ENCODE measurements around the gene FSHR.

The FSHR gene

DNA sequence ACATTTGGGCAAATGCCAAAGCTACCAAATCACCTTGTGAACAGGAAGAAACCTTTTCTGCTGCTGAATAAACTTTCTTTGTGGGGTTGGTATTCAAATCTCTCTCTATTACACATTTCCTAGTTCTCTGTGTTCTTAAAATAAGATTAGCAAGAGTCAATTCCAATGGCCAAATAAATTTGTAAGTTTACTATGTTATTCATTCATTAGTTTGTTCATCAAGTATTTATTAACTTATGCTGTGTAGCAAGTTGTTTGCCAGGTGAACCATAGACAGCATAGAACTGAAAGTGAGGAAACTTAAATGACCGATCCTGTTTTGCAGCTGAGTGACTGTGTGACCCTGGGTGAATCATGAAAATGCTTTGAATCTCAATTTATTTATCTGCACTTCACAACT lies 37.7 kb upstream of the FSHR start:
- Histone ChIP-seq H3K9me3 (ENCODE audit: insufficient read depth, low read depth, low read length) (no peaks in the 10 kb centered on the region), H3K4me3 (ENCODE audit: low read length, poor library complexity, severe bottlenecking) (no peak overlapping the region), H3F3A (ENCODE audit: low read depth) (no peaks in the 10 kb centered on the region), H4K20me1 (ENCODE audit: insufficient read depth, low read length, poor library complexity, severe bottlenecking) (no peaks in the 10 kb centered on the region), H3K4me1 (ENCODE audit: insufficient read depth, low read length, poor library complexity, severe bottlenecking) (no peaks in the 10 kb centered on the region), H3K9ac (ENCODE audit: low read depth, low read length, poor library complexity, severe bottlenecking) (no peak overlapping the region), H3K79me2 (ENCODE audit: insufficient read depth, low read length) (no peaks in the 10 kb centered on the region), H3K27me3 (ENCODE audit: insufficient read depth, low read length, poor library complexity, severe bottlenecking) (no peaks in the 10 kb centered on the region), H3K36me3 (ENCODE audit: insufficient read depth, low read length) (no peaks in the 10 kb centered on the region), H2AFZ (ENCODE audit: low read length) (no peak overlapping the region), H3K9me2 (replicated peaks; ENCODE audit: low read depth, low read length) (no peaks in the 10 kb centered on the region), H3K4me2 (ENCODE audit: low read depth, low read length, poor library complexity, severe bottlenecking) (no peak overlapping the region)
- no peak for TF ChIP-seq EZH2phosphoT487 (IDR thresholded peaks at IDR 0.05; ENCODE audit: borderline replicate concordance)
- TF ChIP-seq, protein P1, sequence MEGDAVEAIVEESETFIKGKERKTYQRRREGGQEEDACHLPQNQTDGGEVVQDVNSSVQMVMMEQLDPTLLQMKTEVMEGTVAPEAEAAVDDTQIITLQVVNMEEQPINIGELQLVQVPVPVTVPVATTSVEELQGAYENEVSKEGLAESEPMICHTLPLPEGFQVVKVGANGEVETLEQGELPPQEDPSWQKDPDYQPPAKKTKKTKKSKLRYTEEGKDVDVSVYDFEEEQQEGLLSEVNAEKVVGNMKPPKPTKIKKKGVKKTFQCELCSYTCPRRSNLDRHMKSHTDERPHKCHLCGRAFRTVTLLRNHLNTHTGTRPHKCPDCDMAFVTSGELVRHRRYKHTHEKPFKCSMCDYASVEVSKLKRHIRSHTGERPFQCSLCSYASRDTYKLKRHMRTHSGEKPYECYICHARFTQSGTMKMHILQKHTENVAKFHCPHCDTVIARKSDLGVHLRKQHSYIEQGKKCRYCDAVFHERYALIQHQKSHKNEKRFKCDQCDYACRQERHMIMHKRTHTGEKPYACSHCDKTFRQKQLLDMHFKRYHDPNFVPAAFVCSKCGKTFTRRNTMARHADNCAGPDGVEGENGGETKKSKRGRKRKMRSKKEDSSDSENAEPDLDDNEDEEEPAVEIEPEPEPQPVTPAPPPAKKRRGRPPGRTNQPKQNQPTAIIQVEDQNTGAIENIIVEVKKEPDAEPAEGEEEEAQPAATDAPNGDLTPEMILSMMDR (conservative IDR thresholded peaks at IDR 0.05; ENCODE audit: low read length) = no peak

DNA sequence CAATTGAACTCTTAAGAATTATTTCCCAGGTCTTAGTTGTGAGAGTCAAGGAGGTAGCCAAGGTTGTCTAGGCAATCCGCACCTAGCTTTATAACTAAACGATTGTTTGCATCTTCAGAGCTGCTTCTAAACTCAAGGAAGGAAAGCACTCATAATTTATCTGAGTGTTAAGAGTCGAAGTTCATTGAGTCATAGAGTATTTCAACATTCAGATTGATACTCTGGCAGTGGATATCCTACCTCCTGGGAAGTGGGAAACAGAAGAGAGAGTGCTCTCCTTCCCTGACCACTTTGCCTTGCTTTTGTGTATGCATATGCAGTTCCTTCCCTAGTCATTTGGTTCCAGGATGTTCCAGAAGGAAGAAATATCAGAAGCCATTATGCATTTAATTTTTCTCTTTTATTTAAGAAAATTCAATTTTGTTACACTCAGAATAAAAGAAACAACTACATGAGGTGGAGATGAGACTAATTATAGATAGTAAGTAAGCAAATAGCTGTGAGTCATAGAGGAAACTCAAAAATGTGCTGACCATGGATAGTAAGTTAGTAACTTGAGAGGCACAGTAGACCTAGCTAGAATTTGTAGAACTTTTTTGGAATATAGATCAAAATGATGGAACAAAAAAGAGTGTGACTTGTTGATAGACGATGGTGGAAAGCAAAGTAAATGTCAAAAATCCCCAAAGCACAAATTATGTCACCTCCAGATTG lies 35.4 kb upstream of the FSHR start:
- no peak for TF ChIP-seq EZH2phosphoT487 (IDR thresholded peaks at IDR 0.05; ENCODE audit: borderline replicate concordance)
- TF ChIP-seq, protein P1 (conservative IDR thresholded peaks at IDR 0.05; ENCODE audit: low read length) = no peak
- Histone ChIP-seq H3K36me3 (ENCODE audit: insufficient read depth, low read length) (no peaks in the 10 kb centered on the region), H3K4me3 (ENCODE audit: low read length, poor library complexity, severe bottlenecking) (no peak overlapping the region), H3K9me3 (ENCODE audit: insufficient read depth, low read depth, low read length) (no peaks in the 10 kb centered on the region), H3K79me2 (ENCODE audit: insufficient read depth, low read length) (no peaks in the 10 kb centered on the region), H3K4me1 (ENCODE audit: insufficient read depth, low read length, poor library complexity, severe bottlenecking) (no peaks in the 10 kb centered on the region), H3K27me3 (ENCODE audit: insufficient read depth, low read length, poor library complexity, severe bottlenecking) (no peaks in the 10 kb centered on the region), H3K9ac (ENCODE audit: low read depth, low read length, poor library complexity, severe bottlenecking) (no peak overlapping the region), H3K4me2 (ENCODE audit: low read depth, low read length, poor library complexity, severe bottlenecking) (no peak overlapping the region), H2AFZ (ENCODE audit: low read length) (no peak overlapping the region), H4K20me1 (ENCODE audit: insufficient read depth, low read length, poor library complexity, severe bottlenecking) (no peaks in the 10 kb centered on the region), H3K9me2 (replicated peaks; ENCODE audit: low read depth, low read length) (no peaks in the 10 kb centered on the region), H3F3A (ENCODE audit: low read depth) (no peaks in the 10 kb centered on the region)

DNA sequence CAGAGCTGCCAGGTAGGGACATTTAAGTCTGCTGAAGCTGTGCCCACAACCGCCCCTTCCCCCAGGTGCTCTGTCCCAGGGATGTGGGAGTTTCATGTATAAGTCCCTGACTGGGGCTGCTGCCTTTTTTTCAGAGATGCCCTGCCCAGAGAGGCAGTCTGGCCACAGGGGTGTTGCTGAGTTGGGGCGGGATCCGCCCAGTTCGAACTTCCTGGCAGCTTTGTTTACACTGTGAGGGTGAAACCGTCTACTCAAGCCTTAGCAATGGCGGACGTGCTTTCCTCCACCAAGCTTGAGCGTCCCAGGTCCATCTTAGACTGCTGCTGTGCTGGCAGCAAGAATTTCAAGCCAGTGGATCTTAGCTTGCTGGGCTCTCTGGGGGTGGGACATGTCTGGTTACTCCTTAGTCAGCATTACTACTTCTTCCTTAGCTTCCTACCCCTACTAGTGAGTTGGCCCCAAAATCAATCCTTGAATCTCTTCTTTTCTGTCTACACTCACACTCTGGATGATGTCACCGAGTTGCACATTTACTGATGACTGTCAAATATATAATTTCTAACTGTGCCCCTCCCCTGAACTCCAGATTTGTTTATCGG lies 31.8 kb upstream of the FSHR start:
- Histone ChIP-seq H3K9ac (ENCODE audit: low read depth, low read length, poor library complexity, severe bottlenecking) (no peak overlapping the region), H3K27me3 (ENCODE audit: insufficient read depth, low read length, poor library complexity, severe bottlenecking) (no peaks in the 10 kb centered on the region), H2AFZ (ENCODE audit: low read length) (no peak overlapping the region), H3K9me3 (ENCODE audit: insufficient read depth, low read depth, low read length) (no peaks in the 10 kb centered on the region), H3K4me3 (ENCODE audit: low read length, poor library complexity, severe bottlenecking) (no peak overlapping the region), H3F3A (ENCODE audit: low read depth) (no peaks in the 10 kb centered on the region), H3K4me1 (ENCODE audit: insufficient read depth, low read length, poor library complexity, severe bottlenecking) (no peaks in the 10 kb centered on the region), H3K36me3 (ENCODE audit: insufficient read depth, low read length) (no peaks in the 10 kb centered on the region), H3K4me2 (ENCODE audit: low read depth, low read length, poor library complexity, severe bottlenecking) (no peak overlapping the region), H3K79me2 (ENCODE audit: insufficient read depth, low read length) (no peaks in the 10 kb centered on the region), H4K20me1 (ENCODE audit: insufficient read depth, low read length, poor library complexity, severe bottlenecking) (no peaks in the 10 kb centered on the region), H3K9me2 (replicated peaks; ENCODE audit: low read depth, low read length) (no peaks in the 10 kb centered on the region)
- TF ChIP-seq, protein P1 (conservative IDR thresholded peaks at IDR 0.05; ENCODE audit: low read length) = no peak
- no peak for TF ChIP-seq EZH2phosphoT487 (IDR thresholded peaks at IDR 0.05; ENCODE audit: borderline replicate concordance)
